Esophagus (tissue), 2 donors: Measurements from ENCODE around the gene PHLDA1. TPM values are rescaled to one million over a fixed set of nuclear protein-coding genes. Genes with fewer than 3 reads are reported as not detected.

Source experiments
- H3K27ac ChIP-seq, 2 donors: one replicate each; pipeline ENCODE4 v1.5.1; 2013; ENCODE audit warnings: low read depth in 2 of 2, mild to moderate bottlenecking in 2 of 2, inconsistent platforms in 1 of 2, low read length in 1 of 2, moderate library complexity in 1 of 2
- H3K27me3 ChIP-seq, 2 donors: one replicate each; pipeline ENCODE4 v1.6.1; 2013; ENCODE audit warnings: low read length in 2 of 2, control low read depth in 1 of 2, mild to moderate bottlenecking in 1 of 2; ENCODE audit not compliant: insufficient read depth in 2 of 2, control insufficient read depth in 1 of 2
- H3K36me3 ChIP-seq, 2 donors: one replicate each; pipeline ENCODE4 v1.6.1; 2013; ENCODE audit warnings: low read length in 1 of 2; ENCODE audit not compliant: control insufficient read depth in 2 of 2, insufficient read depth in 2 of 2
- H3K4me1 ChIP-seq, 2 donors: one replicate each; pipeline ENCODE4 v1.6.1; 2013; ENCODE audit warnings: low read length in 1 of 2; ENCODE audit not compliant: control insufficient read depth in 2 of 2, insufficient read depth in 2 of 2
- H3K4me3 ChIP-seq, 2 donors: one replicate each; pipeline ENCODE4 v1.5.1; 2013; ENCODE audit warnings: low read length in 2 of 2, mild to moderate bottlenecking in 2 of 2, low read depth in 1 of 2, moderate library complexity in 1 of 2
- H3K9me3 ChIP-seq, 2 donors: one replicate each; pipeline ENCODE4 v1.6.1; 2013; ENCODE audit warnings: mild to moderate bottlenecking in 2 of 2, low read depth in 1 of 2, low read length in 1 of 2, moderate library complexity in 1 of 2; ENCODE audit not compliant: control insufficient read depth in 2 of 2, insufficient read depth in 1 of 2
- WGBS, 2 donors: extraction: QIAGEN DNeasy Blood & Tissue Kit; methylation state at CpG; one replicate each; pipeline ENCODE4 v1.1.7; 2013; 5-methylcytosine and 5-hydroxymethylcytosine counted together
- polyA plus RNA-seq, 2 donors: library from polyadenylated mRNA; stranded (reverse); fragments of 200-250 nt; gene quantifications; one replicate each; pipeline ENCODE4 v1.2.3, GENCODE V29; 2013
- donor health status: healthy with polysubstance abuse.
- donor health status: Bipolar disorder and iron deficiency.

Gene PHLDA1
- polyA plus RNA-seq, 2 donors = 46.3 to 84.1 TPM

- Histone ChIP-seq H3K27me3 (no peaks in the 10 kb centered on the region), H3K27ac (no peak overlapping the region), H3K4me1 (peaks cover 0 to 3% of the 10 kb centered on the region in 2 donors), H3K36me3 (no peaks in the 10 kb centered on the region), H3K4me3 (no peak overlapping the region), H3K9me3 (no peaks in the 10 kb centered on the region)
- WGBS, 2 donors = 90 to 91% methylated on average over 3 of the region's 3 CpGs
Measured at GRCh38 chr12:76022506-76022905, 9.1 kb downstream of the PHLDA1 start.

- no peaks in the 10 kb centered on the region for H3K36me3 ChIP-seq
- peak overlapping the region; percentile 11 to 76 for H3K27ac ChIP-seq
- H3K4me3 ChIP-seq = no peak overlapping the region
- no peaks in the 10 kb centered on the region for H3K27me3 ChIP-seq
- 40 to 55% methylated on average over 15 of the region's 15 CpGs for WGBS, 2 donors
- H3K9me3 ChIP-seq = no peaks in the 10 kb centered on the region
- H3K4me1 ChIP-seq = peaks cover 0 to 3% of the 10 kb centered on the region in 2 donors
Measured at GRCh38 chr12:76020731-76021672, 10.6 kb downstream of the PHLDA1 start.

- H3K9me3 ChIP-seq = no peaks in the 10 kb centered on the region
- 39 to 63% methylated on average over 5 of the region's 5 CpGs for WGBS, 2 donors
Measured at GRCh38 chr12:76020281-76020680, 11.3 kb downstream of the PHLDA1 start.

GRCh38 chr12:76018672-76019071 lies 12.9 kb downstream of the PHLDA1 start:
- Histone ChIP-seq H3K27ac (no peak overlapping the region), H3K27me3 (no peaks in the 10 kb centered on the region), H3K4me3 (no peak overlapping the region), H3K4me1 (peaks cover 0 to 3% of the 10 kb centered on the region in 2 donors), H3K9me3 (no peaks in the 10 kb centered on the region), H3K36me3 (no peaks in the 10 kb centered on the region)
- WGBS, 2 donors = 67 to 83% methylated on average over 1 of the region's 1 CpG

More at GRCh38 chr12:76020281-76020680, 11.3 kb downstream of the PHLDA1 start:
- H3K4me1 ChIP-seq = peaks cover 0 to 3% of the 10 kb centered on the region in 2 donors
- peak overlapping the region; percentile 76 to 87 for H3K27ac ChIP-seq
- no peaks in the 10 kb centered on the region for H3K27me3 ChIP-seq
- H3K4me3 ChIP-seq = no peak overlapping the region
- no peaks in the 10 kb centered on the region for H3K36me3 ChIP-seq

- H3K27me3 ChIP-seq = no peaks in the 10 kb centered on the region
- peaks cover 0 to 3% of the 10 kb centered on the region in 2 donors for H3K4me1 ChIP-seq
- H3K4me3 ChIP-seq = no peak overlapping the region
- no peak overlapping the region for H3K27ac ChIP-seq
- H3K36me3 ChIP-seq = no peaks in the 10 kb centered on the region
- WGBS, 2 donors = 78% methylated on average over 6 of the region's 6 CpGs
- no peaks in the 10 kb centered on the region for H3K9me3 ChIP-seq
Measured at GRCh38 chr12:76018111-76018510, 13.5 kb downstream of the PHLDA1 start.

- Histone ChIP-seq H3K9me3 (no peaks in the 10 kb centered on the region), H3K4me1 (no peaks in the 10 kb centered on the region), H3K36me3 (no peaks in the 10 kb centered on the region), H3K27me3 (no peaks in the 10 kb centered on the region), H3K4me3 (no peak overlapping the region), H3K27ac (no peak overlapping the region)
- 81 to 91% methylated on average over 8 of the region's 8 CpGs for WGBS, 2 donors
Measured at GRCh38 chr12:76014007-76014406, 17.6 kb downstream of the PHLDA1 start.

GRCh38 chr12:76013603-76014002 lies 18.0 kb downstream of the PHLDA1 start:
- H3K36me3 ChIP-seq = no peaks in the 10 kb centered on the region
- WGBS, 2 donors = 94 to 99% methylated on average over 4 of the region's 4 CpGs
- no peaks in the 10 kb centered on the region for H3K9me3 ChIP-seq
- H3K4me3 ChIP-seq = no peak overlapping the region
- H3K27me3 ChIP-seq = no peaks in the 10 kb centered on the region
- H3K27ac ChIP-seq = no peak overlapping the region
- no peaks in the 10 kb centered on the region for H3K4me1 ChIP-seq

GRCh38 chr12:76012644-76013043 lies 18.9 kb downstream of the PHLDA1 start:
- H3K27me3 ChIP-seq = no peaks in the 10 kb centered on the region
- H3K27ac ChIP-seq = no peak overlapping the region
- no peak overlapping the region for H3K4me3 ChIP-seq
- H3K36me3 ChIP-seq = no peaks in the 10 kb centered on the region
- H3K9me3 ChIP-seq = no peaks in the 10 kb centered on the region
- 92 to 93% methylated on average over 4 of the region's 4 CpGs for WGBS, 2 donors
- H3K4me1 ChIP-seq = no peaks in the 10 kb centered on the region

- 68 to 73% methylated on average over 6 of the region's 6 CpGs for WGBS, 2 donors
- Histone ChIP-seq H3K27ac (peak overlapping the region in 1 of 2 donors; percentile 24), H3K4me3 (no peak overlapping the region), H3K9me3 (no peaks in the 10 kb centered on the region), H3K4me1 (no peaks in the 10 kb centered on the region), H3K36me3 (no peaks in the 10 kb centered on the region), H3K27me3 (no peaks in the 10 kb centered on the region)
Measured at GRCh38 chr12:76010732-76011458, 20.7 kb downstream of the PHLDA1 start.
